BJ (cell line): ENCODE measurements around the gene APOM. TPM values are rescaled to one million over a fixed set of nuclear protein-coding genes. Genes with fewer than 3 reads are reported as not detected.

Source experiments
- CTCF ChIA-PET: fragments of 350-600 bp; formaldehyde crosslinking; extraction: SDS; loops from one replicate; lab custom pipeline; 2021; ENCODE audit warnings: antibody characterized with exemption, inconsistent platforms; lab: Yijun Ruan, JAX
- POLR2A ChIA-PET: fragments of 300-600 bp; sonication (Branson Sonifier 250); formaldehyde crosslinking; extraction: SDS; loops from one replicate; lab custom pipeline; 2021; ENCODE audit warnings: antibody characterized with exemption; lab: Charles Lee
- DNase-seq: peaks from one replicate; pipeline ENCODE4 v3.0.0-alpha.2; 2011; ENCODE audit warnings: low read depth
- H3K27me3 ChIP-seq: 2 replicates; pipeline ENCODE4 v1.6.0; 2011; ENCODE audit warnings: low read length; ENCODE audit not compliant: control insufficient read depth, insufficient read depth
- H3K36me3 ChIP-seq: 2 replicates; pipeline ENCODE4 v1.5.1; 2011; ENCODE audit warnings: low read length; ENCODE audit not compliant: control insufficient read depth, insufficient read depth
- H3K4me3 ChIP-seq: 2 replicates; pipeline ENCODE4 v1.5.1; 2011; ENCODE audit warnings: low read depth, mild to moderate bottlenecking, control low read depth, low read length
- CTCF ChIP-seq: IDR thresholded peaks from 2 replicates; pipeline ENCODE4 v1.5.1; 2011; ENCODE audit warnings: low read depth, mild to moderate bottlenecking, control low read depth, inconsistent platforms, low read length, moderate library complexity; ENCODE audit not compliant: insufficient read depth
- polyA plus RNA-seq: library from polyadenylated mRNA; depleted of rRNA; stranded (reverse); fragments of >200 nt; gene quantifications from 2 replicates; pipeline ENCODE4 v1.2.3, GENCODE V29; 2011

APOM gene
- polyA plus RNA-seq, 1 experiment = 4.8 TPM

- ChIA-PET CTCF (interaction anchor here (1.1 kb wide), 1 partner anchor 12 kb away, joined by 6 read pairs; no protein-coding TSS in a partner anchor), POLR2A (no interaction called here)
- no peak for TF ChIP-seq CTCF
- no peak for DNase-seq
- Histone ChIP-seq H3K36me3 (peaks cover 66% of the 10 kb centered on the region), H3K4me3 (no peak overlapping the region), H3K27me3 (no peaks in the 10 kb centered on the region)
These were observed 21.6 kb upstream of the APOM start for GRCh38 chr6:31634131-31634530.

GRCh38 chr6:31634969-31635575 is 20.6 kb upstream of the APOM start:
- ChIA-PET CTCF (interaction anchor here (1.5 kb wide), 1 partner anchor 8 kb away, joined by 3 read pairs; no protein-coding TSS in a partner anchor), POLR2A (no interaction called here)
- TF ChIP-seq CTCF = no peak
- DNase-seq = no peak
- peaks cover 62% of the 10 kb centered on the region for H3K36me3 ChIP-seq
- no peaks in the 10 kb centered on the region for H3K27me3 ChIP-seq
- no peak overlapping the region for H3K4me3 ChIP-seq

- H3K36me3 ChIP-seq = peaks cover 57% of the 10 kb centered on the region
- no peak overlapping the region for H3K4me3 ChIP-seq
- no peak for DNase-seq
- POLR2A ChIA-PET = interaction anchor here (1.0 kb wide), 2 partner anchors 15 to 24 kb away, joined by 3 read pairs; partner anchors contain the start of gene C6orf47
- TF ChIP-seq CTCF = no peak
- H3K27me3 ChIP-seq = no peaks in the 10 kb centered on the region
- CTCF ChIA-PET = interaction anchor here (0.8 to 1.0 kb wide), 2 partner anchors 10 to 11 kb away, joined by 3 to 4 read pairs; no protein-coding TSS in a partner anchor
These were observed 18.7 kb upstream of the APOM start for GRCh38 chr6:31636698-31637596.

GRCh38 chr6:31639043-31639442 is 16.7 kb upstream of the APOM start:
- H3K27me3 ChIP-seq = no peaks in the 10 kb centered on the region
- POLR2A ChIA-PET = no interaction called here

More at GRCh38 chr6:31639043-31639442, 16.7 kb upstream of the APOM start:
- peaks cover 51% of the 10 kb centered on the region for H3K36me3 ChIP-seq
- no peak for TF ChIP-seq CTCF
- CTCF ChIA-PET = interaction anchor here (0.9 to 3.6 kb wide), 2 partner anchors 13 to 92 kb away, joined by 3 to 15 read pairs; partner anchors contain the start of genes BAG6 and NFKBIL1
- no peak for DNase-seq
- H3K4me3 ChIP-seq = no peak overlapping the region
